SK-N-SH (cell line): ENCODE results near the gene QKI. TPM values are rescaled to one million over a fixed set of nuclear protein-coding genes. Genes with fewer than 3 reads are reported as not detected.

ENCODE experiments used
- CTCF ChIA-PET: fragments of 300-600, 350-600 bp; formaldehyde crosslinking; extraction: SDS; loops from one replicate; lab custom pipeline; 2021; lab: Yijun Ruan, JAX
- POLR2A ChIA-PET: fragments of 350-600 bp; sonication (Branson Sonifier 250); formaldehyde crosslinking; extraction: SDS; loops from one replicate; lab custom pipeline; 2020; ENCODE audit warnings: antibody characterized with exemption, inconsistent platforms; lab: Yijun Ruan, JAX
- DNase-seq: peaks from one replicate; pipeline ENCODE4 v3.0.0; 2012
- H2AFZ ChIP-seq: fragments of 200-600 bp; sonication (generic); 2 replicates; pipeline ENCODE4 v1.8.1; 2016; ENCODE audit warnings: antibody characterized with exemption, mild to moderate bottlenecking, low read depth
- H3F3A ChIP-seq: fragments of 200-600 bp; sonication (generic); replicated peaks from 2 replicates; pipeline ENCODE3; 2016; ENCODE audit warnings: antibody characterized with exemption, mild to moderate bottlenecking; ENCODE audit not compliant: insufficient read depth
- H3K27ac ChIP-seq, 2 experiments: fragments of 200-500 bp in 1 of 2; fragments of 200-600 bp in 1 of 2; sonication (Bioruptor generic) in 1 of 2; sonication (generic), shearing (Covaris generic) in 1 of 2; 2 replicates each; pipeline versions ENCODE4 v1.5.1 to v1.6.1; 2014 to 2016; ENCODE audit warnings: low read depth in 2 of 2, inconsistent platforms in 1 of 2, low read length in 1 of 2, mild to moderate bottlenecking in 1 of 2, mixed read lengths in 1 of 2
- H3K27me3 ChIP-seq: fragments of 200-600 bp; sonication (generic), shearing (Covaris generic); 2 replicates; pipeline ENCODE4 v1.6.1; 2016; ENCODE audit warnings: mixed run types; ENCODE audit not compliant: insufficient read depth
- H3K36me3 ChIP-seq, 2 experiments: fragments of 200-500 bp in 1 of 2; fragments of 200-600 bp in 1 of 2; sonication (Bioruptor generic) in 1 of 2; sonication (generic) in 1 of 2; replicated peaks in 1 of 2; 2 replicates each; pipeline versions ENCODE3 to v1.5.1; 2014 to 2016; ENCODE audit warnings: low read length in 1 of 2, mild to moderate bottlenecking in 1 of 2; ENCODE audit not compliant: insufficient read depth in 2 of 2, control insufficient read depth in 1 of 2
- H3K4me1 ChIP-seq, 2 experiments: fragments of 200-500 bp in 1 of 2; fragments of 200-600 bp in 1 of 2; sonication (Bioruptor generic) in 1 of 2; sonication (generic), shearing (Covaris generic) in 1 of 2; 2 replicates each; pipeline versions ENCODE4 v1.5.1 to v1.6.1; 2014 to 2016; ENCODE audit warnings: low read depth in 1 of 2, low read length in 1 of 2, mixed run types in 1 of 2; ENCODE audit not compliant: insufficient read depth in 2 of 2, control insufficient read depth in 1 of 2
- H3K4me2 ChIP-seq: fragments of 200-600 bp; sonication (generic), shearing (Covaris generic); 2 replicates; pipeline ENCODE4 v1.6.1; 2017; ENCODE audit warnings: mixed run types
- H3K4me3 ChIP-seq, 2 experiments: fragments of 200-500 bp in 1 of 2; fragments of 200-600 bp in 1 of 2; sonication (Bioruptor generic) in 1 of 2; sonication (generic), shearing (Covaris generic) in 1 of 2; 2 replicates each; pipeline versions ENCODE4 v1.5.1 to v1.8.1; 2014 to 2016; ENCODE audit warnings: low read depth in 2 of 2, inconsistent platforms in 1 of 2, low read length in 1 of 2, mild to moderate bottlenecking in 1 of 2, mixed read lengths in 1 of 2, moderate library complexity in 1 of 2
- H3K79me2 ChIP-seq: fragments of 200-600 bp; sonication (generic); 2 replicates; pipeline ENCODE4 v1.8.1; 2017; ENCODE audit warnings: mild to moderate bottlenecking; ENCODE audit not compliant: insufficient read depth
- H3K9ac ChIP-seq: fragments of 200-600 bp; sonication (generic); 2 replicates; pipeline ENCODE4 v1.6.1; 2017; ENCODE audit warnings: mixed run types
- H3K9me2 ChIP-seq: fragments of 200-600 bp; sonication (generic); 2 replicates; pipeline ENCODE4 v1.6.1; 2017; ENCODE audit warnings: mixed run types
- H3K9me3 ChIP-seq: fragments of 200-600 bp; sonication (generic); 2 replicates; pipeline ENCODE4 v1.6.1; 2017; ENCODE audit warnings: mixed run types, mild to moderate bottlenecking, moderate library complexity
- H4K20me1 ChIP-seq: fragments of 200-600 bp; sonication (generic); 2 replicates; pipeline ENCODE4 v1.6.1; 2017; ENCODE audit warnings: mild to moderate bottlenecking, mixed run types; ENCODE audit not compliant: insufficient read depth
- CHD2 ChIP-seq: fragments of 150-350 bp; IDR thresholded peaks from 2 replicates; pipeline ENCODE4 v1.6.1; 2018; ENCODE audit warnings: low read length; ENCODE audit not compliant: partially characterized antibody
- EZH2phosphoT487 ChIP-seq: fragments of 200-600 bp; sonication (generic); IDR thresholded peaks from 2 replicates; pipeline ENCODE4 v1.6.1; 2017; ENCODE audit warnings: low read depth, mixed run types, mild to moderate bottlenecking, antibody characterized with exemption, moderate library complexity, borderline replicate concordance
- IRF3 ChIP-seq: fragments of 150-350 bp; IDR thresholded peaks from 2 replicates; pipeline ENCODE4 v1.6.1; 2016; ENCODE audit warnings: mild to moderate bottlenecking, low read depth, low read length
- MEF2A ChIP-seq: IDR thresholded peaks from 2 replicates; pipeline ENCODE4 v1.4.0; 2012; ENCODE audit warnings: low read depth, borderline replicate concordance
- POLR2AphosphoS5 ChIP-seq: IDR thresholded peaks from 2 replicates; pipeline ENCODE4 v1.6.1; 2012; ENCODE audit warnings: low read depth, low read length
- RAD21 ChIP-seq: IDR thresholded peaks from 2 replicates; pipeline ENCODE4 v1.6.1; 2012; ENCODE audit warnings: mild to moderate bottlenecking, low read length
- RCOR1 ChIP-seq: fragments of 150-350 bp; IDR thresholded peaks from 2 replicates; pipeline ENCODE4 v1.6.1; 2017; ENCODE audit warnings: antibody characterized with exemption, low read length
- REST ChIP-seq: IDR thresholded peaks from 2 replicates; pipeline ENCODE4 v1.6.1; 2012; ENCODE audit warnings: mild to moderate bottlenecking, low read depth, low read length, moderate library complexity
- RXRA ChIP-seq: IDR thresholded peaks from 2 replicates; pipeline ENCODE4 v1.4.0; 2012; ENCODE audit warnings: low read depth, mild to moderate bottlenecking, borderline replicate concordance
- TCF12 ChIP-seq: IDR thresholded peaks from 2 replicates; pipeline ENCODE4 v1.4.0; 2012
- TEAD4 ChIP-seq: IDR thresholded peaks from 2 replicates; pipeline ENCODE4 v1.4.0; 2012; ENCODE audit warnings: mild to moderate bottlenecking, borderline replicate concordance; ENCODE audit not compliant: insufficient read depth
- USF2 ChIP-seq: fragments of 150-350 bp; IDR thresholded peaks from 2 replicates; pipeline ENCODE4 v1.6.1; 2017; ENCODE audit warnings: antibody characterized with exemption, low read length, low read depth, borderline replicate concordance
- WGBS: methylation state at CpG from one replicate; pipeline ENCODE4 v1.1.6; 2017; ENCODE audit warnings: low lambda C conversion rate; 5-methylcytosine and 5-hydroxymethylcytosine counted together
- polyA plus RNA-seq, 3 experiments: library from polyadenylated mRNA; depleted of rRNA; stranded (reverse); fragments of >200 nt; gene quantifications; 2 replicates each; pipeline ENCODE4 v1.2.3, GENCODE V29; 2012

QKI gene
- polyA plus RNA-seq, 1 of the 3 experiments (the other 2 are of a cell fraction): 51.1 TPM

GRCh38 chr6:163501026-163501425 lies 86.5 kb downstream of the QKI start:
- no peak overlapping the region for H3K27ac ChIP-seq
- CTCF ChIA-PET: interaction anchor here (0.9 to 1.1 kb wide), 2 partner anchors 13 to 31 kb away, joined by 3 read pairs; no protein-coding TSS in a partner anchor
- no peaks in the 10 kb centered on the region for H3K27me3 ChIP-seq
- no peaks in the 10 kb centered on the region for H3K9me2 ChIP-seq
- peaks cover 100% of the 10 kb centered on the region for H3K79me2 ChIP-seq
- H3F3A ChIP-seq: no peaks in the 10 kb centered on the region
- WGBS: 100% methylated on average over 2 of the region's 2 CpGs
- H3K9me3 ChIP-seq: peaks cover 7% of the 10 kb centered on the region; the same call in 1 of the 2 replicates
- POLR2A ChIA-PET: no interaction called here
- peaks cover 64% of the 10 kb centered on the region for H4K20me1 ChIP-seq
- no peaks in the 10 kb centered on the region for H3K4me1 ChIP-seq
- no peak for DNase-seq
- H3K9ac ChIP-seq: no peak overlapping the region
- TF ChIP-seq EZH2phosphoT487 (no peak), RCOR1 (no peak), POLR2AphosphoS5 (no peak), MEF2A (no peak), TCF12 (no peak), USF2 (no peak), CHD2 (no peak), RAD21 (no peak), TEAD4 (no peak), REST (no peak), IRF3 (no peak), RXRA (no peak)
- TF ChIP-seq, all 33 proteins: peak for 0
- Histone ChIP-seq H3K4me3 (no peak overlapping the region), H3K4me2 (no peak overlapping the region), H3K36me3 (peaks cover 0 to 10% of the 10 kb centered on the region in 2 experiments), H2AFZ (no peak overlapping the region)
